Muscle of leg (tissue), 11 donors: ENCODE measurements around the gene GATAD2B. TPM values are rescaled to one million over a fixed set of nuclear protein-coding genes. Genes with fewer than 3 reads are reported as not detected.
"Not testable (repeated sequence)": the region's sequence is repeated elsewhere in the genome, so short reads cannot be mapped to it uniquely, and the experiment has no call there.

Experiments
- DNase-seq: peaks from one replicate; pipeline ENCODE4 v3.0.0; 2013
- H3K27ac ChIP-seq: one replicate; pipeline ENCODE4 v1.5.1; 2013; ENCODE audit warnings: mild to moderate bottlenecking, low read length, control low read depth
- H3K27me3 ChIP-seq: one replicate; pipeline ENCODE4 v1.6.1; 2013; ENCODE audit warnings: low read length; ENCODE audit not compliant: control insufficient read depth, insufficient read depth
- H3K36me3 ChIP-seq: one replicate; pipeline ENCODE4 v1.6.1; 2013; ENCODE audit warnings: low read length; ENCODE audit not compliant: control insufficient read depth, insufficient read depth
- H3K4me1 ChIP-seq: one replicate; pipeline ENCODE4 v1.6.1; 2013; ENCODE audit warnings: low read length; ENCODE audit not compliant: control insufficient read depth, insufficient read depth
- H3K4me3 ChIP-seq: one replicate; pipeline ENCODE4 v1.5.1; 2013; ENCODE audit warnings: low read length, control low read depth
- H3K9me3 ChIP-seq: replicated peaks from 2 replicates; pipeline ENCODE4 v1.6.1; 2013; ENCODE audit warnings: low read depth, low read length; ENCODE audit not compliant: control insufficient read depth
- WGBS: methylation state at CpG from one replicate; pipeline ENCODE4 v1.1.5; 2013; ENCODE audit warnings: missing lambda C conversion rate; ENCODE audit not compliant: insufficient coverage; 5-methylcytosine and 5-hydroxymethylcytosine counted together
- polyA plus RNA-seq, 8 donors: library from polyadenylated mRNA; unstranded; fragments of 120-200 nt; gene quantifications; one replicate each; pipeline versions ENCODE4 v1.2.1 to v1.2.3, GENCODE V29; 2013; ENCODE audit warnings: inconsistent platforms in 1 of 8, low replicate concordance in 1 of 8; ENCODE audit not compliant: insufficient read length in 8 of 8, insufficient read depth in 1 of 8
- total RNA-seq: library from RNA; stranded (reverse); fragments of 120-200 nt; gene quantifications from one replicate; pipeline ENCODE4 v1.2.4, GENCODE V29; 2013

GATAD2B gene
- total and polyA plus RNA-seq, 9 donors, result 8.8 to 18.3 (median 14.0) TPM

- not testable (repeated sequence) for H3K9me3 ChIP-seq, H3K27ac ChIP-seq
- no CpG with 5 or more reads among the region's 3 CpGs for WGBS
Measured at GRCh38 chr1:153844349-153844748, 78.4 kb downstream of the GATAD2B start.

GRCh38 chr1:153842006-153842471 is 80.7 kb downstream of the GATAD2B start:
- no CpG with 5 or more reads among the region's 3 CpGs for WGBS
- Histone ChIP-seq H3K36me3 (no peaks in the 10 kb centered on the region), H3K27me3 (no peaks in the 10 kb centered on the region), H3K4me1 (no peaks in the 10 kb centered on the region), H3K27ac (no peak overlapping the region), H3K4me3 (no peak overlapping the region), H3K9me3 (no peaks in the 10 kb centered on the region)
- DNase-seq, result peak; percentile 15

More at GRCh38 chr1:153844349-153844748, 78.4 kb downstream of the GATAD2B start:
- not testable (repeated sequence) for H3K4me3 ChIP-seq, H3K27me3 ChIP-seq, H3K4me1 ChIP-seq, DNase-seq, H3K36me3 ChIP-seq

GRCh38 chr1:153841463-153841994 is 81.2 kb downstream of the GATAD2B start:
- H3K27ac ChIP-seq, result no peak overlapping the region
- H3K36me3 ChIP-seq, result no peaks in the 10 kb centered on the region
- H3K4me1 ChIP-seq, result no peaks in the 10 kb centered on the region
- WGBS, result 40% methylated on average over 1 of the region's 3 CpGs
- no peaks in the 10 kb centered on the region for H3K9me3 ChIP-seq
- H3K27me3 ChIP-seq, result no peaks in the 10 kb centered on the region
- H3K4me3 ChIP-seq, result no peak overlapping the region
- peak; percentile 6 for DNase-seq

- not testable (repeated sequence) for H3K4me3 ChIP-seq, H3K4me1 ChIP-seq, H3K27ac ChIP-seq, H3K36me3 ChIP-seq, H3K9me3 ChIP-seq, DNase-seq, H3K27me3 ChIP-seq
- WGBS, result 93% methylated on average over 8 of the region's 14 CpGs
Measured at GRCh38 chr1:153840774-153841173, 82.0 kb downstream of the GATAD2B start.

- DNase-seq, H3K4me3 ChIP-seq, H3K4me1 ChIP-seq, H3K36me3 ChIP-seq, H3K27me3 ChIP-seq, H3K9me3 ChIP-seq, H3K27ac ChIP-seq: not testable (repeated sequence)
- no CpG with 5 or more reads among the region's 8 CpGs for WGBS
Measured at GRCh38 chr1:153833968-153834367, 88.8 kb downstream of the GATAD2B start.

- Histone ChIP-seq H3K4me3 (no peak overlapping the region), H3K27me3 (no peaks in the 10 kb centered on the region), H3K9me3 (no peaks in the 10 kb centered on the region), H3K27ac (no peak overlapping the region), H3K4me1 (no peaks in the 10 kb centered on the region), H3K36me3 (peaks cover 2% of the 10 kb centered on the region)
- 100% methylated on average over 1 of the region's 3 CpGs for WGBS
- DNase-seq, result no peak
Measured at GRCh38 chr1:153833171-153833570, 89.6 kb downstream of the GATAD2B start.

- peaks cover 8% of the 10 kb centered on the region for H3K36me3 ChIP-seq
- no peaks in the 10 kb centered on the region for H3K4me1 ChIP-seq
- no peaks in the 10 kb centered on the region for H3K27me3 ChIP-seq
- H3K9me3 ChIP-seq, result no peaks in the 10 kb centered on the region
- H3K27ac ChIP-seq, result no peak overlapping the region
- H3K4me3 ChIP-seq, result no peak overlapping the region
- no CpG with 5 or more reads among the region's 3 CpGs for WGBS
- DNase-seq, result no peak
Measured at GRCh38 chr1:153832293-153832692, 90.5 kb downstream of the GATAD2B start.

- no peak overlapping the region for H3K4me3 ChIP-seq
- no peak for DNase-seq
- H3K27me3 ChIP-seq, result no peaks in the 10 kb centered on the region
- no CpG with 5 or more reads among the region's 2 CpGs for WGBS
- H3K27ac ChIP-seq, result no peak overlapping the region
- peaks cover 16% of the 10 kb centered on the region for H3K36me3 ChIP-seq
- no peaks in the 10 kb centered on the region for H3K4me1 ChIP-seq
- no peaks in the 10 kb centered on the region for H3K9me3 ChIP-seq
Measured at GRCh38 chr1:153831026-153831425, 91.7 kb downstream of the GATAD2B start.

- Histone ChIP-seq H3K36me3 (peaks cover 27% of the 10 kb centered on the region), H3K4me3 (no peak overlapping the region), H3K4me1 (no peaks in the 10 kb centered on the region), H3K27me3 (no peaks in the 10 kb centered on the region), H3K27ac (no peak overlapping the region), H3K9me3 (no peaks in the 10 kb centered on the region)
- DNase-seq, result no peak
- WGBS, result no CpG with 5 or more reads among the region's 6 CpGs
Measured at GRCh38 chr1:153827168-153827964, 95.4 kb downstream of the GATAD2B start.

GRCh38 chr1:153818876-153819275 is 103.9 kb downstream of the GATAD2B start:
- H3K36me3 ChIP-seq, result peaks cover 43% of the 10 kb centered on the region

More at GRCh38 chr1:153818876-153819275, 103.9 kb downstream of the GATAD2B start:
- Histone ChIP-seq H3K4me3 (no peak overlapping the region), H3K4me1 (no peaks in the 10 kb centered on the region), H3K9me3 (no peaks in the 10 kb centered on the region), H3K27ac (no peak overlapping the region), H3K27me3 (no peaks in the 10 kb centered on the region)
- no peak for DNase-seq
- WGBS, result 100% methylated on average over 1 of the region's 2 CpGs
